ENCODE measurements around the gene RSRC1.
"Not testable (repeated sequence)": the region's sequence is repeated elsewhere in the genome, so short reads cannot be mapped to it uniquely, and the experiment has no call there.

Gene RSRC1

GRCh38 chr3:158101335-158102241, 8.3 kb upstream of the RSRC1 start:
- no peak for DNase-seq (ENCODE audit: low read depth, low spot score)

GRCh38 chr3:158102242-158103080, 7.4 kb upstream of the RSRC1 start:
- peak; percentile 4 for DNase-seq (ENCODE audit: low read depth, low spot score)

- peak; percentile 35 for DNase-seq (ENCODE audit: low read depth, low spot score)
Observed at GRCh38 chr3:158103081-158103886, 6.6 kb upstream of the RSRC1 start.

- peak; percentile 10 for DNase-seq (ENCODE audit: low read depth, low spot score)
Observed at GRCh38 chr3:158103887-158104327, 6.0 kb upstream of the RSRC1 start.

- peak; percentile 7 for DNase-seq (ENCODE audit: low read depth, low spot score)
Observed at GRCh38 chr3:158104431-158104921, 5.4 kb upstream of the RSRC1 start.

- peak; percentile 7 for DNase-seq (ENCODE audit: low read depth, low spot score)
Observed at GRCh38 chr3:158105119-158105709, 4.7 kb upstream of the RSRC1 start.

- peak; percentile 46 for DNase-seq (ENCODE audit: low read depth, low spot score)
Observed at GRCh38 chr3:158105710-158106253, 4.1 kb upstream of the RSRC1 start.

- peak; percentile 35 for DNase-seq (ENCODE audit: low read depth, low spot score)
Observed at GRCh38 chr3:158106766-158107471, 3.0 kb upstream of the RSRC1 start.

- peak; percentile 4 for DNase-seq (ENCODE audit: low read depth, low spot score)
Observed at GRCh38 chr3:158107605-158108444, 2.1 kb upstream of the RSRC1 start.

- DNase-seq (ENCODE audit: low read depth, low spot score) = no peak
Observed at GRCh38 chr3:158108445-158108985, 1.4 kb upstream of the RSRC1 start.

- no peak for DNase-seq (ENCODE audit: low read depth, low spot score)
Observed at GRCh38 chr3:158109295-158109803, 540 bp upstream of the RSRC1 start.

- DNase-seq (ENCODE audit: low read depth, low spot score) = no peak
Observed at GRCh38 chr3:158110658-158111018, 749 bp downstream of the RSRC1 start.

GRCh38 chr3:158111861-158112260, 2.0 kb downstream of the RSRC1 start:
- DNase-seq (ENCODE audit: low read depth, low spot score) = no peak

GRCh38 chr3:158113595-158113994, 3.7 kb downstream of the RSRC1 start:
- not testable (repeated sequence) for DNase-seq (ENCODE audit: low read depth, low spot score)

- DNase-seq (ENCODE audit: low read depth, low spot score) = no peak
Observed at GRCh38 chr3:158120330-158120729, 10.4 kb downstream of the RSRC1 start.

GRCh38 chr3:158121295-158121694, 11.4 kb downstream of the RSRC1 start:
- no peak for DNase-seq (ENCODE audit: low read depth, low spot score)

- DNase-seq (ENCODE audit: low read depth, low spot score) = not testable (repeated sequence)
Observed at GRCh38 chr3:158122721-158123120, 12.8 kb downstream of the RSRC1 start.

Measured in astrocyte of the hippocampus (primary cell).